ENCODE measurements around the gene SNTA1.

DNA sequence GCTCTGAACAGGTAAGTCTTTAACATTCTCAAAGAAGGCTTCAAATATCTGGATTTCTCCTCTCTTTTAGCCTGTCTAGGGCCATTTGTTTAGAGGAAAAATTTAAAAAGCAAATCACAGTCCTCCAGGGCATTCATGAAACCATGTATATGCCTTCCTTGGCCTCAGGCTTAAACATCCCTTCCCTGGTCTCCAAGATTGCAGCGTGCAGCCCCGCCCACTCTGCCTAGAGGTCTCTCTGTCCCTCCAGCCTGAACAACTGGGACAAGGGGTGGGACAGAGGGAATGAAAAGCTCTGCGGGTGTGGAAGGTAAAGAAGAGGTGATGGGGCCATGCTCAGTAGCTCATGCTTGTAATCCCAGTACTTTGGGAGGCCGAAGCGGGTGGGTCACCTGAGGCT lies 36.5 kb upstream of the SNTA1 start:
- no peak for TF ChIP-seq CTCF (IDR thresholded peaks at IDR 0.05)
- TF ChIP-seq POLR2A (IDR thresholded peaks at IDR 0.05; ENCODE audit: low read depth), result no peak
- no peak for TF ChIP-seq EP300 (IDR thresholded peaks at IDR 0.05)
- TF ChIP-seq POLR2AphosphoS5 (IDR thresholded peaks at IDR 0.05), result no peak
